ENCODE results near the gene DNAJC15. TPM values are rescaled to one million over a fixed set of nuclear protein-coding genes. Genes with fewer than 3 reads are reported as not detected.
A peak's percentile ranks its signal among the peaks of the same experiment; 100 is the strongest.

Gene DNAJC15
- total and polyA plus RNA-seq, 2 experiments from 2014 or later = 1.0 to 5.2 TPM

DNA sequence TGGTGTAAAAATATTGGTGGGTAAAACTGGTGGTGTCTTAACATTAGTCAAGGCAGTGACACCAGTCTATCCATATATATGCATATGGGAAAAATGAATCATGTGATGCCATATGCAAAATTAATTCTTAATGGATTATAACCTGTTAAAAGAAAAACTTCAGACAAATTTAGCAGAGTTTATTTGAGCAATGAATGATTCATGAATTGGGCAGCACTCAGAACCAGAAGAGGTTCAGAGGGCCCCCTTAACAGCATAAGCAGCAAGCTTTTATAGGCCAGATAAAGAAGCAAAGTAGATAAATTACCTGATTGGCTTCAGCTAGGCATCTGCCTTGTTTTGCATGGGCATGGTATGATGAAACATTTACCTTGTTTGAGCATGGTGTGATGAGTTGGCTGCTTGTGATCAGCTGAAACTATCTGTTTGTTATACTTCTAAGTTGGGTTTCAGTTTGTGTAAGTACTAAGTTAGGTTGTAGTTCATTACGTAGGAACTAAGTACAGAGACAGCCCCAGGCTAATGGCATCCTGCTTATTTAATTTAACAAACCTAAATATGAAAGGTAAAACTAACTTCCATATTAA lies 66.6 kb downstream of the DNAJC15 start:
- no peak overlapping the region for H3K4me3 ChIP-seq

DNA sequence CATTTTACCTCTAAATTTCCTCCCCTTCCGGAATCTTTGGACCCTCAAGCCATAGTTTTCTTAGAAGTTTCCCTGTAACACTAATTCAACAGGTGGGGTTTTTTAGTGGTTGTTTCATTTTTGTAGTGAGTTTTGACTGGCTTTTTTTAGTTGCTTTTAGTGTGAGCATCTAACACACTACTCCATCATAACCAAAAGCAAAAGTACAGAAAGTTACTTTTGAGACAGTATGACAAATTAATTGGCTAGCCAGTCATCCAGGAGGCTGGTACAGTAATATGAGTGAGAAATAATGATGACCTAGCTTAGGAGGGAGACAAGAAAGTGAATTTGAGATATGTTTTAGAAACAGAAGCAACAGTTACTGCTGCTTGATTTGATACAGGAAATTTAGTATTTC lies 71.5 kb downstream of the DNAJC15 start:
- Histone ChIP-seq H3K4me3 (no peak overlapping the region), H3K9me3 (ENCODE audit: low read depth) (no peaks in the 10 kb centered on the region), H3K4me1 (ENCODE audit: low read depth) (no peaks in the 10 kb centered on the region), H3K27me3 (no peaks in the 10 kb centered on the region), H3K27ac (no peak overlapping the region), H3K36me3 (no peaks in the 10 kb centered on the region)
- TF ChIP-seq, protein P1, sequence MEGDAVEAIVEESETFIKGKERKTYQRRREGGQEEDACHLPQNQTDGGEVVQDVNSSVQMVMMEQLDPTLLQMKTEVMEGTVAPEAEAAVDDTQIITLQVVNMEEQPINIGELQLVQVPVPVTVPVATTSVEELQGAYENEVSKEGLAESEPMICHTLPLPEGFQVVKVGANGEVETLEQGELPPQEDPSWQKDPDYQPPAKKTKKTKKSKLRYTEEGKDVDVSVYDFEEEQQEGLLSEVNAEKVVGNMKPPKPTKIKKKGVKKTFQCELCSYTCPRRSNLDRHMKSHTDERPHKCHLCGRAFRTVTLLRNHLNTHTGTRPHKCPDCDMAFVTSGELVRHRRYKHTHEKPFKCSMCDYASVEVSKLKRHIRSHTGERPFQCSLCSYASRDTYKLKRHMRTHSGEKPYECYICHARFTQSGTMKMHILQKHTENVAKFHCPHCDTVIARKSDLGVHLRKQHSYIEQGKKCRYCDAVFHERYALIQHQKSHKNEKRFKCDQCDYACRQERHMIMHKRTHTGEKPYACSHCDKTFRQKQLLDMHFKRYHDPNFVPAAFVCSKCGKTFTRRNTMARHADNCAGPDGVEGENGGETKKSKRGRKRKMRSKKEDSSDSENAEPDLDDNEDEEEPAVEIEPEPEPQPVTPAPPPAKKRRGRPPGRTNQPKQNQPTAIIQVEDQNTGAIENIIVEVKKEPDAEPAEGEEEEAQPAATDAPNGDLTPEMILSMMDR (IDR thresholded peaks at IDR 0.05; ENCODE audit: low read depth, low read length) = no peak
- DNase-seq (ENCODE audit: low read depth in 1 of 2, low spot score in 1 of 2) = no peak

More for the DNA sequence above, 66.6 kb downstream of the DNAJC15 start:
- no peaks in the 10 kb centered on the region for H3K9me3 ChIP-seq (ENCODE audit: low read depth)
- no peak overlapping the region for H3K27ac ChIP-seq
- H3K27me3 ChIP-seq = no peaks in the 10 kb centered on the region
- DNase-seq (ENCODE audit: low read depth in 1 of 2, low spot score in 1 of 2) = no peak
- H3K36me3 ChIP-seq = no peaks in the 10 kb centered on the region
- no peaks in the 10 kb centered on the region for H3K4me1 ChIP-seq (ENCODE audit: low read depth)
- TF ChIP-seq, protein P1 (IDR thresholded peaks at IDR 0.05; ENCODE audit: low read depth, low read length) = no peak

DNA sequence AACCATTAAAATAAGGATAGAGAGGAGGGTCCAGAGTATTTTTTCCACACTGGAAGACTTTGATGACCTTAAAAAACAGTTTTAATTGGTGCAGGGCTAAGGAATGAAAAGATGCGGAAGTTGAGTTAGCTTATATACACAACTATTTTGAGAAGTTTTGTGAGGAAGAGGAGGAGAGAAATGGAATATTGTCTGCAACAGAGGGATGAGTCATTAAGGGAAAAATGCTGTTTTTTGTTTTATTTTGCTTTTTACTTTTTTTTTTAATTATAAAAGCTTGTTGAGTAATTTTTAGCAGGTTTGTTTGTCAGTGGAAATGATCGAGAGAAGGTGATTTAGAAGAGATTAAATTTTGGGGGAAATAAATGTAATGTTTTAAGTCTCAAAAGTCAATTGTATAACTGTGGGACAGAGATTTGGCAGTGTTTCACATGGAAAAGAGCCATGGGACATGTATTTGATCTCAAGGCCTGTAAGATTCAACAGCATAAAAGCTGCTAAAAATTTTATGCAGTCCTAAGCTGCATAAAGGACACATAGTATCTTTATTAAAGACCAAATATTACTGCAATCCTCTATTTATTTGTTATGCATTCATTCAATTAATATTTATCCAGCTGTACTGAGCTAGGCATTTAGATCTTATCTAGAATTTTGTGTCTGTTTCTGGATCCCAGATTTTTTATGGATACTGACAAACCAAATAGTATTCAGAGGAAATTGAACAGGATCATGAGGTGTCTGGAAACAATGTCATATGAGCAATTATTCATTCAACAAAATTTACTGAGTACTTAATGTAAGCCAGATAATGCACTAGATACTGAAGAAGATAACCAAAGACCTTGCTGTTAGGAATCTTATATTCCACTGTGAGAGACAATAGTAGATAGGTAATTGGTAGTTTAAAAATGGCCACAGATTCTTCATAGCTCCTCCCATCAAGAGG lies 72.7 kb downstream of the DNAJC15 start:
- H3K9me3 ChIP-seq (ENCODE audit: low read depth) = no peaks in the 10 kb centered on the region
- H3K27ac ChIP-seq = no peak overlapping the region
- DNase-seq (ENCODE audit: low read depth in 1 of 2, low spot score in 1 of 2) = peak in 1 of 2 donors; percentile 34
- no peak overlapping the region for H3K4me3 ChIP-seq
- no peaks in the 10 kb centered on the region for H3K4me1 ChIP-seq (ENCODE audit: low read depth)
- H3K27me3 ChIP-seq = no peaks in the 10 kb centered on the region
- TF ChIP-seq, protein P1 (IDR thresholded peaks at IDR 0.05; ENCODE audit: low read depth, low read length) = no peak
- H3K36me3 ChIP-seq = no peaks in the 10 kb centered on the region

DNA sequence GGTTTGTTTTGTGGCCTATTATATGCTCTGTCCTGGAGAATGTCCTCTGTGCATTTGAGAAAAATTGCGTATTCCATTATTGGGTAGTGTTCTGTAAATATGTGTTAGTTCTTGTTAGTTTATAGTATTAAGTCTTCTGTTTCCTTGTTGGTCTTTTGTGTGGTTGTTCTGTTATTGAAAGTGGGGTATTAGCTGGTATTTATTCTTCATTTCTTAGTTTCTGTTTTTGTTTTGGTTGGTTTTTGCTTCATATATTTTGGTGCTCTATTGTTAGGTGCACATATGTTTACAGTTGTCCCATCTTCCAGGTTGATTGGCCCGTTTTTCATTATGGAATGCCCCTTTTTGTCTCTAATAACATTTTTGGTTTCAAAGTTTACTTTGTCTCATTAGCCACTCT lies 77.3 kb downstream of the DNAJC15 start:
- H3K9me3 ChIP-seq (ENCODE audit: low read depth) = no peaks in the 10 kb centered on the region
- H3K27me3 ChIP-seq = no peaks in the 10 kb centered on the region
- DNase-seq (ENCODE audit: low read depth in 1 of 2, low spot score in 1 of 2) = no peak
- no peaks in the 10 kb centered on the region for H3K4me1 ChIP-seq (ENCODE audit: low read depth)
- no peaks in the 10 kb centered on the region for H3K36me3 ChIP-seq
- H3K4me3 ChIP-seq = no peak overlapping the region
- no peak overlapping the region for H3K27ac ChIP-seq
- TF ChIP-seq, protein P1 (IDR thresholded peaks at IDR 0.05; ENCODE audit: low read depth, low read length) = no peak

DNA sequence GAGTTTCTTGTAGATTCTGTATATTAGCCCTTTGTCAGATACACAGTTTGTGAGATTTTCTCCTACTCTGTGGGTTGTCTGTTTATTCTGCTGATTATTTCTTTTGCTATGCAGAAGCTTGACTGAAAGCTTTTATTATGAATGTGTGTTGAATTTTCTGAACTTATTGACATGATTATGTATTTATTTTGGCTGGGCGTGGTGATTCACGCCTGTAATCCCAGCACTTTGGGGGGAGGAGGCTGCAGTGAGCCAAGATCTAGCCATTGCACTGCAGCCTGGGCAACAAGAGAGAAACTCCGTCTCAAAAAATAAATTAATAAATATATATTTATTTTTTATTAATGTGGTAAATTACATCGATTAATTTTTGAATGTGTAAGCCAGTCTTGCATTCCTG lies 78.9 kb downstream of the DNAJC15 start:
- no peak overlapping the region for H3K4me3 ChIP-seq
- no peak for DNase-seq (ENCODE audit: low read depth in 1 of 2, low spot score in 1 of 2)
- peaks cover 3% of the 10 kb centered on the region for H3K4me1 ChIP-seq (ENCODE audit: low read depth)
- no peaks in the 10 kb centered on the region for H3K36me3 ChIP-seq
- no peaks in the 10 kb centered on the region for H3K27me3 ChIP-seq
- no peak overlapping the region for H3K27ac ChIP-seq
- TF ChIP-seq, protein P1 (IDR thresholded peaks at IDR 0.05; ENCODE audit: low read depth, low read length) = no peak
- no peaks in the 10 kb centered on the region for H3K9me3 ChIP-seq (ENCODE audit: low read depth)

Measured in cardiac muscle cell (in vitro differentiated cells and primary cell).